ENCODE data around the gene OAF. TPM values are rescaled to one million over a fixed set of nuclear protein-coding genes. Genes with fewer than 3 reads are reported as not detected.

OAF gene
- total RNA-seq, 1 experiment from 2014 or later = 0.30 TPM

- Histone ChIP-seq H3K4me2 (ENCODE audit: low read depth, low read length, poor library complexity, severe bottlenecking) (no peak overlapping the region), H3K36me3 (ENCODE audit: insufficient read depth, low read length) (no peaks in the 10 kb centered on the region), H3K9me2 (replicated peaks; ENCODE audit: insufficient read depth, low read length) (no peaks in the 10 kb centered on the region), H3K4me1 (ENCODE audit: low read length) (no peaks in the 10 kb centered on the region), H3K79me2 (ENCODE audit: low read length) (no peaks in the 10 kb centered on the region), H3K27me3 (ENCODE audit: low read length) (no peaks in the 10 kb centered on the region), H4K20me1 (ENCODE audit: insufficient read depth, low read depth, low read length) (no peaks in the 10 kb centered on the region), H3K4me3 (ENCODE audit: low read length) (no peak overlapping the region), H3K9ac (ENCODE audit: low read length) (no peak overlapping the region), H3K27ac (ENCODE audit: low read length) (no peak overlapping the region), H2AFZ (ENCODE audit: low read length) (no peak overlapping the region), H3K9me3 (ENCODE audit: low read length) (no peaks in the 10 kb centered on the region)
- no peak for DNase-seq
Observed at GRCh38 chr11:120227228-120227852, 16.5 kb downstream of the OAF start.

- Histone ChIP-seq H3K4me1 (ENCODE audit: low read length) (no peaks in the 10 kb centered on the region), H3K36me3 (ENCODE audit: insufficient read depth, low read length) (no peaks in the 10 kb centered on the region), H4K20me1 (ENCODE audit: insufficient read depth, low read depth, low read length) (no peaks in the 10 kb centered on the region), H3K27me3 (ENCODE audit: low read length) (no peaks in the 10 kb centered on the region), H3K9me2 (replicated peaks; ENCODE audit: insufficient read depth, low read length) (no peaks in the 10 kb centered on the region), H3K4me3 (ENCODE audit: low read length) (no peak overlapping the region), H3K9ac (ENCODE audit: low read length) (no peak overlapping the region), H3K27ac (ENCODE audit: low read length) (no peak overlapping the region), H3K9me3 (ENCODE audit: low read length) (no peaks in the 10 kb centered on the region), H3K4me2 (ENCODE audit: low read depth, low read length, poor library complexity, severe bottlenecking) (no peak overlapping the region), H2AFZ (ENCODE audit: low read length) (no peak overlapping the region), H3K79me2 (ENCODE audit: low read length) (no peaks in the 10 kb centered on the region)
- no peak for DNase-seq
Observed at GRCh38 chr11:120228794-120229384, 18.1 kb downstream of the OAF start.

GRCh38 chr11:120229451-120230424, 18.9 kb downstream of the OAF start:
- no peak overlapping the region for H3K4me2 ChIP-seq (ENCODE audit: low read depth, low read length, poor library complexity, severe bottlenecking)

GRCh38 chr11:120230433-120231071, 19.7 kb downstream of the OAF start:
- H4K20me1 ChIP-seq (ENCODE audit: insufficient read depth, low read depth, low read length) = no peaks in the 10 kb centered on the region
- H3K9ac ChIP-seq (ENCODE audit: low read length) = no peak overlapping the region
- no peaks in the 10 kb centered on the region for H3K36me3 ChIP-seq (ENCODE audit: insufficient read depth, low read length)
- H3K4me2 ChIP-seq (ENCODE audit: low read depth, low read length, poor library complexity, severe bottlenecking) = no peak overlapping the region
- no peaks in the 10 kb centered on the region for H3K9me3 ChIP-seq (ENCODE audit: low read length)
- peaks cover 2% of the 10 kb centered on the region for H3K4me1 ChIP-seq (ENCODE audit: low read length)
- H3K27me3 ChIP-seq (ENCODE audit: low read length) = no peaks in the 10 kb centered on the region
- no peak overlapping the region for H3K4me3 ChIP-seq (ENCODE audit: low read length)
- DNase-seq = no peak
- no peaks in the 10 kb centered on the region for H3K9me2 ChIP-seq (replicated peaks; ENCODE audit: insufficient read depth, low read length)
- H3K79me2 ChIP-seq (ENCODE audit: low read length) = no peaks in the 10 kb centered on the region
- no peak overlapping the region for H3K27ac ChIP-seq (ENCODE audit: low read length)
- no peak overlapping the region for H2AFZ ChIP-seq (ENCODE audit: low read length)

More at GRCh38 chr11:120229451-120230424, 18.9 kb downstream of the OAF start:
- H3K27ac ChIP-seq (ENCODE audit: low read length) = no peak overlapping the region
- no peaks in the 10 kb centered on the region for H3K4me1 ChIP-seq (ENCODE audit: low read length)
- H3K79me2 ChIP-seq (ENCODE audit: low read length) = no peaks in the 10 kb centered on the region
- no peak overlapping the region for H3K9ac ChIP-seq (ENCODE audit: low read length)
- no peak overlapping the region for H3K4me3 ChIP-seq (ENCODE audit: low read length)
- no peaks in the 10 kb centered on the region for H3K27me3 ChIP-seq (ENCODE audit: low read length)
- no peaks in the 10 kb centered on the region for H3K9me2 ChIP-seq (replicated peaks; ENCODE audit: insufficient read depth, low read length)
- H3K36me3 ChIP-seq (ENCODE audit: insufficient read depth, low read length) = no peaks in the 10 kb centered on the region
- no peaks in the 10 kb centered on the region for H4K20me1 ChIP-seq (ENCODE audit: insufficient read depth, low read depth, low read length)
- H3K9me3 ChIP-seq (ENCODE audit: low read length) = no peaks in the 10 kb centered on the region
- H2AFZ ChIP-seq (ENCODE audit: low read length) = no peak overlapping the region
- DNase-seq = no peak

- H3K27ac ChIP-seq (ENCODE audit: low read length) = no peak overlapping the region
- no peaks in the 10 kb centered on the region for H3K27me3 ChIP-seq (ENCODE audit: low read length)
- H3K9ac ChIP-seq (ENCODE audit: low read length) = no peak overlapping the region
- no peak overlapping the region for H3K4me2 ChIP-seq (ENCODE audit: low read depth, low read length, poor library complexity, severe bottlenecking)
- H3K79me2 ChIP-seq (ENCODE audit: low read length) = no peaks in the 10 kb centered on the region
- H3K4me3 ChIP-seq (ENCODE audit: low read length) = no peak overlapping the region
- H3K4me1 ChIP-seq (ENCODE audit: low read length) = peaks cover 16% of the 10 kb centered on the region
- H3K36me3 ChIP-seq (ENCODE audit: insufficient read depth, low read length) = no peaks in the 10 kb centered on the region
- no peak overlapping the region for H2AFZ ChIP-seq (ENCODE audit: low read length)
- H3K9me2 ChIP-seq (replicated peaks; ENCODE audit: insufficient read depth, low read length) = no peaks in the 10 kb centered on the region
- H3K9me3 ChIP-seq (ENCODE audit: low read length) = no peaks in the 10 kb centered on the region
- DNase-seq = no peak
- H4K20me1 ChIP-seq (ENCODE audit: insufficient read depth, low read depth, low read length) = no peaks in the 10 kb centered on the region
Observed at GRCh38 chr11:120231963-120232362, 21.1 kb downstream of the OAF start.

GRCh38 chr11:120233207-120233803, 22.5 kb downstream of the OAF start:
- Histone ChIP-seq H3K27ac (ENCODE audit: low read length) (no peak overlapping the region), H3K27me3 (ENCODE audit: low read length) (no peaks in the 10 kb centered on the region), H3K9me3 (ENCODE audit: low read length) (no peaks in the 10 kb centered on the region), H3K79me2 (ENCODE audit: low read length) (no peaks in the 10 kb centered on the region), H3K36me3 (ENCODE audit: insufficient read depth, low read length) (no peaks in the 10 kb centered on the region), H4K20me1 (ENCODE audit: insufficient read depth, low read depth, low read length) (no peaks in the 10 kb centered on the region), H2AFZ (ENCODE audit: low read length) (no peak overlapping the region), H3K4me1 (ENCODE audit: low read length) (peaks cover 22% of the 10 kb centered on the region), H3K9me2 (replicated peaks; ENCODE audit: insufficient read depth, low read length) (no peaks in the 10 kb centered on the region), H3K4me3 (ENCODE audit: low read length) (no peak overlapping the region), H3K9ac (ENCODE audit: low read length) (no peak overlapping the region), H3K4me2 (ENCODE audit: low read depth, low read length, poor library complexity, severe bottlenecking) (no peak overlapping the region)
- no peak for DNase-seq

GRCh38 chr11:120235024-120235628, 24.3 kb downstream of the OAF start:
- no peaks in the 10 kb centered on the region for H3K36me3 ChIP-seq (ENCODE audit: insufficient read depth, low read length)
- H3K4me1 ChIP-seq (ENCODE audit: low read length) = peaks cover 22% of the 10 kb centered on the region
- no peaks in the 10 kb centered on the region for H3K79me2 ChIP-seq (ENCODE audit: low read length)
- no peaks in the 10 kb centered on the region for H3K9me2 ChIP-seq (replicated peaks; ENCODE audit: insufficient read depth, low read length)
- no peak overlapping the region for H3K4me2 ChIP-seq (ENCODE audit: low read depth, low read length, poor library complexity, severe bottlenecking)
- H4K20me1 ChIP-seq (ENCODE audit: insufficient read depth, low read depth, low read length) = no peaks in the 10 kb centered on the region
- H3K27me3 ChIP-seq (ENCODE audit: low read length) = no peaks in the 10 kb centered on the region
- no peak overlapping the region for H2AFZ ChIP-seq (ENCODE audit: low read length)
- H3K9me3 ChIP-seq (ENCODE audit: low read length) = no peaks in the 10 kb centered on the region
- H3K27ac ChIP-seq (ENCODE audit: low read length) = no peak overlapping the region
- H3K4me3 ChIP-seq (ENCODE audit: low read length) = no peak overlapping the region
- H3K9ac ChIP-seq (ENCODE audit: low read length) = no peak overlapping the region
- peak; percentile 79 for DNase-seq
